SW 1271 (cell line): ENCODE measurements around the gene AQP12B.

Experiments
- DNase-seq, 2 experiments: peaks; one replicate each; lab custom pipeline; 2025; lab: John Stamatoyannopoulos, UW

The AQP12B gene

GRCh38 chr2:240647503-240648154 is 35.1 kb downstream of the AQP12B start:
- no peak for DNase-seq

DNA sequence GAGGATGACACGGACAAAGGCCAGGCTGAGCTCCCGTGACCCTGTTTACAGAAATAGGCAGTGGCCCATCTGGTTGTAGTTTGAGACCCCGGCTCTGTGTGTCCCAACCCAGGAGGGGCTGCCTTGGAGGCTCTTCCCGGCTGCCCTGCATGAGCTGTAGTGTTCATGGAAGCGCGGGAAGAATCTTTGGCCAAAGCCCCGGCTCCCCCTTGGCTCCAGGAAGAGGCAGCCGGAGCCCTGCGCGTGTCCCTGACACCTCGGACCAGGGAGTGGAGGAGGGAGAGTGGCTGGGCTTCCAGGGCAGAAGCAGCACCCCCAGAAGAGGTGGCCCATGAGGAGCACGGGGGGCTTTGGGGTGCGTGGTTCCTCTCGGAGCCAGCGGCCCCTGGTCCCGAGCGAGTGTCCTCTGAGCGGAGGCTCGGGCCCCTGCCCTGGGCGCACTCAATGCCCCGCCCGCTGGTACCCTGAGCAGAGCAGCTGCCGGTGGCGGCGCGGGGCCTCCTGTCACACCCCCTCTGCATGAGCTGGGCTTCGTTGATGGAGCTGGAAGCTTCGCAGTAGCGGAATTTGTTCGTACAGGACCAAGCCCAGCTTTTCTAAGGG is 35.7 kb downstream of the AQP12B start:
- no peak for DNase-seq

- DNase-seq: no peak
Measured at GRCh38 chr2:240646176-240646899, 36.3 kb downstream of the AQP12B start.

DNA sequence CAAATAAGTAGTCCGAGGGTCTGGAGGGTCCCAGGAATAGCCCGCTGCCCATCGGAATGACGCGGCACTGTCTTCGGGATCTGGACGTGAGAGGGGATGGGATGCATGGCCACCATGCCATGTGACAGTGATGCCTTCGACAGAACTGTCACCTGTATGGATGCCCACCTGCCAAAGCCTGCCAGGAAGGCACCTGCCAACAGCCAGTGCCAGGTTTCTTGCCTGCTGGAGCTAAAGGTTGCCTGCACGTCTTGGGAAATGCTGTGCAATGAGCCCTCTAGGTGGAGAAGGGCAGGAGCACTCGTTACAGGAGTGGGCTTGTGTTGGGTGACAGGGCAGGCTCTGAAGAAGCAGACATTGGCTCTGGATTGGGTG is 36.9 kb downstream of the AQP12B start:
- DNase-seq: no peak

DNA sequence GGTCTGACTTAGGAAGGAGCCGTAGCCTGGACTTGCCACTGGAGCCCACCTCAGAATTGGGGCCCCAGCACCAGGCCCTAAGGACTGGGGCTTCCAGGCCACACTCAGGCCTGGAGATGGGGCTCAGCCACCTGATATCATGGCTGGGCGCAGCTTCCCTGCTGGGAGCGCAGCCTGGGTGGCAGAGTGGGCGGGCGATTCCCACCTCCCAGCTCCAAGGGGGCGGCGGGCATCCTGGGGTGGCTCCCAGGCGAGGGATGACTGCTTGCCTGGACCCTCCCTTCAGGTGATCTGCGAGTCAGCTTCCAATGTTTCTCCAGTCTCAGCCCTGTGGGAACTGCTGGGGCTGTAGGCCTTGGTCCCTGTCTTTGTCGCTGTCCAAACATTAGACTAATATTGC is 37.3 kb downstream of the AQP12B start:
- no peak for DNase-seq

DNA sequence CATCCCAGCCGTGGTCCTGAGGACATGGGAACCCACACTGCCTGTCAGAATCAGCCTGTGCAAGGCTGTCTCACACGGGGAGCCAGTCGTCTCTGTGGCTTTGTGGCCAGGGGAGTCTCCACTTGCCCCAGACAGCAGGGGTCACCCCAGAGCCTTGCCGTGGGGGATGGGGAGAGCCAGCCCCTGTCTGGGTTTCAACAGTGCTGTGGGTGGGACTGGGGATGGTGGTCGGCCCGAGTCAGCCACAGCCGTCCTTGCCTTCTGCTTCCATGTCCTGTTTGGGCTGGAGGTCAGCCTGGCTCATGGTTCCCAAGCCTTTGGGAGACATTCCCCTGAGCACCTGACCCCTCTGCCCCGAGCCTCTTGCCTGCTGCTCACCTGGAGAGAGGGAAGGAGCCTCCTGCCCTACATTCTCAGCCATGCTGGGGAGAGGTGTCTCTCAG is 37.8 kb downstream of the AQP12B start:
- no peak for DNase-seq

DNA sequence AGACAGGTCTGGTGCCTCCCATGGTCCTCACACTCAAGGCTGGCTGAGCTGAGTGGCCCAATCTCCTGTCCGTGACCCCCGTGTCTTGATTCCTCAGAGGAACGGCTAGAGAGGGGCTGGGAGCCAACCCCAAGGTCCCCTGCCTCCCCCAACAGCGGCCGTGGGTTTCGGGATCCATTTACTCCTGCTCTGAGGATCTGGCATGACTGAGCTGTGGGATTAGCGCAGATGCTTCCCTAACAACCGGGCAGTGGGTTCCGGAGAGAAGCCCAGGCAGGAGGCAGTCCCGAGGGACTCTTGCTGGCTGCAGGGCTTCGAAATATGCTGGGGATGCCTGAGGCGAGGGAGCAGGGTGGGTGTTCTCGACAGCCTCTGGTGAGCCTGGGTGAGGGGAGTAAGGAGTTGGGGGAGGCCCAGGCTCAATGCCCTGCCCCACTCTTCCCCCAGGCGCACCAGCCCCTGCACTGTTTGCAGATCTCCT is 38.5 kb downstream of the AQP12B start:
- no peak for DNase-seq

- DNase-seq: no peak
Measured at GRCh38 chr2:240643811-240644150, 38.9 kb downstream of the AQP12B start.

DNA sequence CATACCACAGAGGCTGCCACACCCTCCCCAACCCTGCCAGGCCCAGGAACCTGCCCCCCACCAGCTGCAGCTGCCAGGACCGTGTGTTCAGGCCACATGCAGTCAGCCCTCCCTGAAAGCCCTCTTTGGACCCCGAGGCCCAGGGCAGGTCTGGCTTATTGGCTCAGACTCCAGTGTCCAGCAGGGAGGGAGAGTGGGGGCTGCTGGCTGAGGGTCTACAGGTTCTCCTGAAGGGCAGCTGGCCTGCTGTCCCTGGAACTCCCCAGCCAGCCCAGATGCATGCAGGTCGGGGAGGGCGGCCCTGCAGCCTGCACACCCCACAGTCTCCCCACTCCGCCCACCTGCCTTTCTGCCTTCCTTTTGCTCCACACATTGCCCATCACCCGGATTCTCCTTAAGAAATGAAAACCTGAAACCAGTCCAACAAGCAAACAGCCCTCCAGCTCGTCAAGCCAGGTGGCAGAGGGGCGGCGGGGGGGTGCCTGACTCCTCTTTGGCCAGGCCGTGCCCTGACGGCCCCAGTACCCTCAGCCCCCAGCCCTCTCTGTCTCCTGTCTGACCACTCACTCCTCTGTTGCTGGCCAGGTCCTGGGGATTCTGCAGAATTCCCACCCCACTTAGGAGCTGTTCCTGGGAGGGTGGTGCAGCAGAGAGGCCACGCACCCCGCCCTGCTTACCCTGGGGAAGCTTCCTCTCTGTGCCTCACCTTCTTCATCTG is 39.4 kb downstream of the AQP12B start:
- DNase-seq: no peak

DNA sequence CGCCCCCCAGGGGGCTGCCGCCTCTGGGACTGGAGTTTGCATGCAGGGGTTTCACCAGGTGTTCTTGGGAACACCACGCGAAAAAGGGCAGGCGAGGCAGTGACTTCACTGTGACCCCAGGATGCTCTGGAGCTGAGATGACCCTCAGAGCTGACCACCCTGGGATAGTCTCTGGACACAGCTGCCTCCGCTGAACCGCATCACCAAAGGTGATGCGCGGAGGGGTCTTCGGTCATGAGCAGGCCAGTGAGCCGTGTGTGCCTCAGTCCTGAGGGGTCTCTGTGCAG is 39.9 kb downstream of the AQP12B start:
- no peak for DNase-seq

- no peak for DNase-seq
Measured at GRCh38 chr2:240642061-240642805, 40.5 kb downstream of the AQP12B start.

DNA sequence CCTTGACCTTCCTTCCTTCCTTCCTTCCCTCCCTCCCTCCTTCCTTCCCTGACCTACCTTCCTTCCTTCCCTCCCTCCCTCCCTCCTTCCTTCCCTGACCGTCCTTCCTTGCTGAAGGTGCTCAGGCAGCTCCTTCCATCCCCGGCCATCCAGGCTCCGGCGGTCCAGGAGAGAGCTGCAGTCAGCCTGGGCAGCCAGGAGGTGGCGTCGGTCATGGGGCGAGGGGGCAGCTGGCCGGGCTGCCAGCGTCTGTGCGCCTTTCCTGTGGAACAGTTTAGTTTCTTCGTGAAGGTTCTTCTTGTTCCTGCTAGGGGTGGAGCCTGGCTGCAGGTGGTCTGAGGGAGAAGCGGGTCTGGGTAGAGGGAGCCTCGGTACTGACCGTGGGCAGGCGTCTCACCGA is 41.7 kb downstream of the AQP12B start:
- DNase-seq: no peak

- no peak for DNase-seq
Measured at GRCh38 chr2:240639566-240639965, 43.1 kb downstream of the AQP12B start.

DNA sequence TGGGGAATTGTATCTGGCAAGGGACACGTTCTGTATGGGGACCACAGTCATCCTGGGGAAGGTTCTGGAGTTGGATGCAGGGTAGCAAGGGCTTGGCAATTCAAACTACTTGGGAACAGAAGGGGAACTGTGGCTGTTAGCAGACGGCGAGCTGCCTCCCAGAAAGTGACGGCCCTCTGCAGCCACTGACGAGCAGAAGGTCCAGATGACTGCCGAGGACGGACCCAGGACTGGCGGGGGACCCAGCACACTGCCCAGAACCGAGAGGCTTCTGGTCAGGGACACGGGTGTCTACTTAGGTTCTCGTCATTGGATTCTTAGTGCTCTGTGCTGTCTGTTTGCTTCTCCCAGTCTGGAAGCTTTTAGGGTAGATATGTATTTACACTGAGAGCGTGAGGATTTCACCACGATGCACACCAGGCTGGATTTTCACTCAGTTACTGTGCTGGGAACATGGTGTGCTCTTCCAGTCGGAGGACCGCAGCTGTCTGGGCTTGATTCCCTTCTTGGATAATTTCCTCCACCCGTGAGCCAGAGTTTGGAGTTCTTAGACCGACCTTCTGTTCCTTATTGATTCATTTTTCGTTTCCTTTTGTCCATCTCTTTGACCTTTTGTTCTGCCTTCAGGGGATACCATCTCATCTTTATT is 44.0 kb downstream of the AQP12B start:
- DNase-seq: no peak

DNA sequence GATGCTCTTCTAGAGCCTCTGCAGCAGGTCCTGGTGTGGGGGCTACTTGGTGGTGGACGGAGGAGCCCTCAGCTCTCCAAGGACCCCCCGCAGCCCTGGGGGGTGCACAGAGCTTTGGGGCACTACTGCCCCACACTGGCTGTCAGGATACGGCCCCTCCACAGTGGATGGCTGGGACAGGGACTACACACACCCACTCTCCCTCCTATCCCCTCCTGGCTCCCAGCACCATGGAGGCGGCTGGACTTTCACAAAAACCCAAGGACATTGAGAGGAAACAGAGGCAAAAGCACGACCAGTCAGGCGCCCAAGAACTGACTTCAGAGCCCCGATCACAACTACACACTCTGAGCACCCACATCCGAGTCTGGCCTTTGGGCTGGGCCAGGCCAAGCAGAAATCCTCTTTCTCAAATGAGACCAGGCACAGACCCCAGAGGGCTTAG is 44.8 kb downstream of the AQP12B start:
- DNase-seq: no peak

DNA sequence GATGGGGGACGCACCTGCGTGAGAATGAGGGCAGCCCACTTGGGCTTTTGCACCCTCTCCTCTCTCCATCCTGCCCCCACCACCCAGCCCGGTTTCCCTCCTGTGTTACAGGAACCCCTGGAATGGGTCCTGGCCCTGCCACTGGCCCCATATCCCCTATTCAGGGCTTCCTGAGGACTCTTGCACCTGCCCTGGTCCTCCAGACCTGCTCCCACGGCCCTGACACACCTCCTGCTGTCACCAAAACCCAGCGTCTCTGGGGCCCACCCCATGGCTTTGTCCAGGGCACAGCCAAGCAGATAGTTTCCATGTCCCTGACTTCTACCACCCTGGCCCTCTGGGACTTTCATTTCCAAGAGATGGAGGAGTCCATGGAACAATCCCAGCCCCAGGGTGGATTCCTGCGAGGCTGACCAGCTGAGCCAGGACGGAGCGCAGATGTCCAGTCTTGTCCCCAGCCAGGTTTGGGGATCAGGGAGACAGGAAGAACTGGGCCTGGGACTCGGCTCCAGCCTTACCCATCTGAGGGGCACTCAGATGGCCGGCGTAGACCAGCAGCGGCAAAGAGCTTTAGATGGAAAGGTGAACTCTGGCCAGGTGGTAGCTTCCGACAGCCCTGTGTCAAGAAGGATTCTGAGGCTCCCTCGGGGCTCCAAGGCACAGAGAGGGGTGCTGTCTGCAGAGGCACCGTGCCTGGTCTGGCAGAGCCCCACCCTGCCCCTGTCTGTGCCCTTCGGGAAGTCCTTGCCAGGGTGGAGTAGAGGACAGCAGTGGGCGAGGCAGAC is 45.4 kb downstream of the AQP12B start:
- no peak for DNase-seq

- DNase-seq: no peak
Measured at GRCh38 chr2:240636563-240637115, 46.0 kb downstream of the AQP12B start.

DNA sequence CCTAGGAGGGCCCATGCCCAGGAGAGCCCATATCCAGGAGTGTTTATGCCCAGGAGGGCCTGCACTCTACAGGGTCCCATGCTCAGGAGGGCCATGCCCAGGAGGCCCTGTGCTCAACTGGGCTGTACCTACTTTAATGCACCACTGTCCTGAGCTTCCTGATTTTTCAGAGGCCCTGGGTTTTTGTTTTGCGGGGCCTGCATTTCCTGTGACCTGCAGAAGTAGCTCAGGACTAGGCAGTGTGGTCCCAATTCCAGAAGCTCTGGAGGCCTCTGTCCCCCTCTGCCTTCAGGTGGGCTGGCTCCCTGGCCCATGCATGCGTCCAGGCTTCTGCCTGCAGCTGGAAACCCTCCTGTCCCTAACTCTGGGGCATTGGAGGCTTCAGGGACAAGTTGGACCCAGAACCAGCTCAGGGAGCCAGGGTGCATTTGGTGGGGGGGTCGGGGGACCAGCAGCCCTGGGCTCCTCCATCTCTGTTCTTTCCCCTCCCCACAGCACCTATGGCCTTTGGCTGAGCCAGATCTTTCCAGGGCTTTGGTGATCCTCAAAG is 46.6 kb downstream of the AQP12B start:
- no peak for DNase-seq

- DNase-seq: no peak
Measured at GRCh38 chr2:240635121-240635997, 47.3 kb downstream of the AQP12B start.
